ENCODE results near the gene XIRP1. TPM values are rescaled to one million over a fixed set of nuclear protein-coding genes. Genes with fewer than 3 reads are reported as not detected.

The XIRP1 gene
- total and polyA plus RNA-seq, 4 donors: 0.08 to 0.81 (median 0.52) TPM

DNA sequence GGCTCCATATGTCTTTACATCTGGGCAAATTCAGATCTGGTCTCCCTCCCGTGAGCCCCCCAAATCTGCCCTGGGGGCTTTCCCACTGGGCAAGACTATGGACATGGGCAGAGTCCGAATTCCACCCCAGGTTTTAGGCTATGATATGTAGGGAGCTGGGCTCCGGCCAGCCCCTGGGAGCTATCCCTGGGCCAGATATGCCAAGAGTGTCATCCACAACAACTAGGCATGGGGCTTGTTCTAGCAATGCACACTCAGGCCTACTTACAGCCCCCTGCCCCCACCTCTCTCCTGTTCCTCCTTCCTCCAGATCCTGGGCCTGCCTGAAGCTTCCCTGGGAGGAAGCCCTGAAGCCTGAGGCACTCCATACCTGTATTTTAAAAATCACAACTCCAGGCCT, 622 bp downstream of the XIRP1 start:
- Histone ChIP-seq H3K9me3 (ENCODE audit: control insufficient read depth in 4 of 4, insufficient read depth in 3 of 4, low read length in 3 of 4) (no peaks in the 10 kb centered on the region), H3K4me3 (no peak overlapping the region), H3K27ac (ENCODE audit: low read depth in 1 of 2, low read length in 1 of 2) (peak overlapping the region in 1 of 2 donors; percentile 78), H3K27me3 (ENCODE audit: control insufficient read depth in 3 of 3, insufficient read depth in 3 of 3, low read length in 2 of 3) (no peaks in the 10 kb centered on the region), H3K4me1 (ENCODE audit: control insufficient read depth in 5 of 5, insufficient read depth in 5 of 5, low read length in 5 of 5) (no peaks in the 10 kb centered on the region), H3K9ac (ENCODE audit: insufficient read depth in 1 of 2, low read length in 2 of 2) (no peak overlapping the region), H3K36me3 (ENCODE audit: control insufficient read depth in 4 of 4, insufficient read depth in 4 of 4, low read length in 4 of 4) (no peaks in the 10 kb centered on the region)
- TF ChIP-seq, protein P1, sequence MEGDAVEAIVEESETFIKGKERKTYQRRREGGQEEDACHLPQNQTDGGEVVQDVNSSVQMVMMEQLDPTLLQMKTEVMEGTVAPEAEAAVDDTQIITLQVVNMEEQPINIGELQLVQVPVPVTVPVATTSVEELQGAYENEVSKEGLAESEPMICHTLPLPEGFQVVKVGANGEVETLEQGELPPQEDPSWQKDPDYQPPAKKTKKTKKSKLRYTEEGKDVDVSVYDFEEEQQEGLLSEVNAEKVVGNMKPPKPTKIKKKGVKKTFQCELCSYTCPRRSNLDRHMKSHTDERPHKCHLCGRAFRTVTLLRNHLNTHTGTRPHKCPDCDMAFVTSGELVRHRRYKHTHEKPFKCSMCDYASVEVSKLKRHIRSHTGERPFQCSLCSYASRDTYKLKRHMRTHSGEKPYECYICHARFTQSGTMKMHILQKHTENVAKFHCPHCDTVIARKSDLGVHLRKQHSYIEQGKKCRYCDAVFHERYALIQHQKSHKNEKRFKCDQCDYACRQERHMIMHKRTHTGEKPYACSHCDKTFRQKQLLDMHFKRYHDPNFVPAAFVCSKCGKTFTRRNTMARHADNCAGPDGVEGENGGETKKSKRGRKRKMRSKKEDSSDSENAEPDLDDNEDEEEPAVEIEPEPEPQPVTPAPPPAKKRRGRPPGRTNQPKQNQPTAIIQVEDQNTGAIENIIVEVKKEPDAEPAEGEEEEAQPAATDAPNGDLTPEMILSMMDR (IDR thresholded peaks at IDR 0.05; ENCODE audit: control extremely low read depth, extremely low read depth): no peak
- ATAC-seq (ENCODE audit: insufficient read depth, low FRiP score) (no peak), DNase-seq (no peak)
- WGBS, 2 donors: 91 to 95% methylated on average over 3 of the region's 3 CpGs

DNA sequence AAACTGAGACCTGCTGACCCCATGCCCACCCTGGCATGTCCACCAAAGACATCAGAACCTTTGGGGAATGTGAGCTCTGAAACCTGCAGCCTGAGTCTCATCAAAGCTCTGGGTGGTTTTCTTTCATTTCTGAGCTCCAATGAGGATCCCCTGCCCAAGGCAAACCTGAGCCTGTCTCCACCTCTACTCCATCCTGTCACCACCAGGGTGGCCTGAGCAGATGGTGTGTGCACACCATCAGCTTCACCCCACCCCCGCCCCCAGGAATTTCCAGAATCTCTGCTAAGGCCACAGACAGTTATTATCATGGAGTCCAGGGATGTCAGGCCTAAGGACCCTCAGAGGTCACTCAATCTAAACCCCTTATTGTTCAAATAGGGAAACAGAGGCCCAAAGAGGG, 1.3 kb downstream of the XIRP1 start:
- no peaks in the 10 kb centered on the region for H3K9me3 ChIP-seq (ENCODE audit: control insufficient read depth in 4 of 4, insufficient read depth in 3 of 4, low read length in 3 of 4)
- no peaks in the 10 kb centered on the region for H3K27me3 ChIP-seq (ENCODE audit: control insufficient read depth in 3 of 3, insufficient read depth in 3 of 3, low read length in 2 of 3)
- H3K36me3 ChIP-seq (ENCODE audit: control insufficient read depth in 4 of 4, insufficient read depth in 4 of 4, low read length in 4 of 4): no peaks in the 10 kb centered on the region
- no peak for ATAC-seq (ENCODE audit: insufficient read depth, low FRiP score)
- no peak for DNase-seq
- peak overlapping the region in 1 of 2 donors; percentile 78 for H3K27ac ChIP-seq (ENCODE audit: low read depth in 1 of 2, low read length in 1 of 2)
- H3K9ac ChIP-seq (ENCODE audit: insufficient read depth in 1 of 2, low read length in 2 of 2): no peak overlapping the region
- no peak overlapping the region for H3K4me3 ChIP-seq
- 91 to 98% methylated on average over 1 of the region's 1 CpG for WGBS, 2 donors
- H3K4me1 ChIP-seq (ENCODE audit: control insufficient read depth in 5 of 5, insufficient read depth in 5 of 5, low read length in 5 of 5): no peaks in the 10 kb centered on the region
- TF ChIP-seq, protein P1 (IDR thresholded peaks at IDR 0.05; ENCODE audit: control extremely low read depth, extremely low read depth): no peak

DNA sequence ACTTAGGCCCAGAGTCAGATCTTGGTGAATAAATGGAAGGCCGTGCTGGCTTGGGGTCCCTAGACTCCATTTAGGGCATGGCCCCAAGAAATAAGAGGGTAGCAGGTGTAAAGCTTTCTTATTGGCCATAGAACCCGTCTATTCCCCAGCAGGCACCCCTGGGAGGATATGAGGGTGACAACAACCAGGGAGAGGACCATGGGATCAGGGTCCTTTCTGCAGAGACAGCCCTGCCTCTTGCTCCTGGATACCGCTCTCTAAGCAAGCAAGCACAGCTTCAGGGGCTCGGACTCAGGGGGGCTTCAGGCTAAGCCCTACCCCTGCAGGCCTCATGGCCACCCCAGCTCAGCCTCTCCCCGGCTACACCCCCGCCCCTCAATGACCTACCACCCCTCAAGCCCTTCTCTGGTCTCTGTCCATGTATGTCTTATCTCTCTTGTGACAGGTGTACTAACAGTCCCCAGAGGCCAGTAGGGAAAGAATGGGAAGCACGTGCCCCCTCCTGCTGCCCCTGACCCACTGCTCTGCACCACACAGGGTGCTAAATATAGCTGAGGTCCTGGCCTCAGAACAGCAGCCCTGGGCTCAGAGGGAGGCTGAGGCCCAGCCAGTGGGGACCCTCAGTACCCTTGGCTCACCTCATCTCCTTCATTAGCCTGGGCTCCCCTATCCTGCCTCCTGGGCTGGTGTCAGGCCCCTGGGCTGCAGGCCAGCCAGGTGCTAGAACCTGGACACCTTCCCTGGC, 1.9 kb downstream of the XIRP1 start:
- ATAC-seq (ENCODE audit: insufficient read depth, low FRiP score) (no peak), DNase-seq (no peak)
- TF ChIP-seq, protein P1 (IDR thresholded peaks at IDR 0.05; ENCODE audit: control extremely low read depth, extremely low read depth): no peak
- Histone ChIP-seq H3K27me3 (ENCODE audit: control insufficient read depth in 3 of 3, insufficient read depth in 3 of 3, low read length in 2 of 3) (no peaks in the 10 kb centered on the region), H3K9ac (ENCODE audit: insufficient read depth in 1 of 2, low read length in 2 of 2) (no peak overlapping the region), H3K27ac (ENCODE audit: low read depth in 1 of 2, low read length in 1 of 2) (peak overlapping the region in 1 of 2 donors; percentile 78), H3K9me3 (ENCODE audit: control insufficient read depth in 4 of 4, insufficient read depth in 3 of 4, low read length in 3 of 4) (no peaks in the 10 kb centered on the region), H3K36me3 (ENCODE audit: control insufficient read depth in 4 of 4, insufficient read depth in 4 of 4, low read length in 4 of 4) (no peaks in the 10 kb centered on the region), H3K4me1 (ENCODE audit: control insufficient read depth in 5 of 5, insufficient read depth in 5 of 5, low read length in 5 of 5) (no peaks in the 10 kb centered on the region), H3K4me3 (no peak overlapping the region)
- 78 to 79% methylated on average over 7 of the region's 7 CpGs for WGBS, 2 donors

DNA sequence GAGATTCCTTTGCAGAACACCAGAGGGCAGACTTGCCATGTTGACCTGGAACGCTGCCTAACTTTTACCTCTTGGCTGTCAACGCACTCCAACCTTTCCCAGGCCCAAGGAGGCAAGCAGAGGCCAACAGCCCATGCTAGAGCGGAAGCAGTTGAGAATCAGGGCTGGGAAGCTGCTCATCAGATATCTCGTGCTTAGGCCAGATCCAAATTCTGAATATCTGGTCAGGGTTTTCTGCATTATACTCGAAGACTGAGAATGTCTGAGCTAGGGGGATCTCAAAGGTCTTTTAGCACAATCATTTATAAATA, 2.5 kb downstream of the XIRP1 start:
- Histone ChIP-seq H3K9ac (ENCODE audit: insufficient read depth in 1 of 2, low read length in 2 of 2) (no peak overlapping the region), H3K4me1 (ENCODE audit: control insufficient read depth in 5 of 5, insufficient read depth in 5 of 5, low read length in 5 of 5) (no peaks in the 10 kb centered on the region), H3K27ac (ENCODE audit: low read depth in 1 of 2, low read length in 1 of 2) (peak overlapping the region in 1 of 2 donors; percentile 78), H3K4me3 (no peak overlapping the region), H3K9me3 (ENCODE audit: control insufficient read depth in 4 of 4, insufficient read depth in 3 of 4, low read length in 3 of 4) (no peaks in the 10 kb centered on the region), H3K27me3 (ENCODE audit: control insufficient read depth in 3 of 3, insufficient read depth in 3 of 3, low read length in 2 of 3) (no peaks in the 10 kb centered on the region), H3K36me3 (ENCODE audit: control insufficient read depth in 4 of 4, insufficient read depth in 4 of 4, low read length in 4 of 4) (no peaks in the 10 kb centered on the region)
- 25 to 44% methylated on average over 5 of the region's 5 CpGs for WGBS, 2 donors
- DNase-seq (peak; percentile 57 to 78 (median 69)), ATAC-seq (ENCODE audit: insufficient read depth, low FRiP score) (peak; percentile 73)
- TF ChIP-seq, protein P1 (IDR thresholded peaks at IDR 0.05; ENCODE audit: control extremely low read depth, extremely low read depth): peak; percentile 71
